Measurements from ENCODE around the gene ZNF521. TPM values are rescaled to one million over a fixed set of nuclear protein-coding genes. Genes with fewer than 3 reads are reported as not detected.
A peak's percentile ranks its signal among the peaks of the same experiment; 100 is the strongest.

ZNF521 gene
- total RNA-seq, 2 experiments from 2014 or later = not detected

- no peaks in the 10 kb centered on the region for H3K9me3 Mint-ChIP-seq
- POLR2A ChIA-PET = no interaction called here
- H3K4me3 Mint-ChIP-seq = peak overlapping the region; percentile 87
- DNase-seq = peak; percentile 25
- H3K4me1 Mint-ChIP-seq = peaks cover 10% of the 10 kb centered on the region
- H3K36me3 Mint-ChIP-seq = peaks cover 2% of the 10 kb centered on the region
- H3K27ac Mint-ChIP-seq = no peak overlapping the region
- ATAC-seq (ENCODE audit: low read depth) = no peak
- peaks cover 65% of the 10 kb centered on the region for H3K27me3 Mint-ChIP-seq
Measured at GRCh38 chr18:25349926-25350487, 2.0 kb downstream of the ZNF521 start.

GRCh38 chr18:25349131-25349925, 2.6 kb downstream of the ZNF521 start:
- DNase-seq (peak; percentile 30), ATAC-seq (ENCODE audit: low read depth) (no peak)
- H3K4me1 Mint-ChIP-seq = peaks cover 10% of the 10 kb centered on the region
- H3K4me3 Mint-ChIP-seq = peak overlapping the region; percentile 64
- H3K27ac Mint-ChIP-seq = no peak overlapping the region
- peaks cover 2% of the 10 kb centered on the region for H3K36me3 Mint-ChIP-seq
- POLR2A ChIA-PET = no interaction called here
- H3K9me3 Mint-ChIP-seq = no peaks in the 10 kb centered on the region
- peaks cover 67% of the 10 kb centered on the region for H3K27me3 Mint-ChIP-seq

GRCh38 chr18:25348386-25349130, 3.4 kb downstream of the ZNF521 start:
- Mint-ChIP-seq H3K4me1 (peaks cover 10% of the 10 kb centered on the region), H3K36me3 (peaks cover 2% of the 10 kb centered on the region), H3K9me3 (no peaks in the 10 kb centered on the region), H3K27ac (no peak overlapping the region), H3K27me3 (peaks cover 65% of the 10 kb centered on the region), H3K4me3 (no peak overlapping the region)
- POLR2A ChIA-PET = no interaction called here
- DNase-seq (no peak), ATAC-seq (ENCODE audit: low read depth) (no peak)

GRCh38 chr18:25346561-25346960, 5.4 kb downstream of the ZNF521 start:
- DNase-seq (no peak), ATAC-seq (ENCODE audit: low read depth) (no peak)
- Mint-ChIP-seq H3K4me1 (peaks cover 10% of the 10 kb centered on the region), H3K27me3 (peaks cover 58% of the 10 kb centered on the region), H3K36me3 (peaks cover 2% of the 10 kb centered on the region), H3K9me3 (no peaks in the 10 kb centered on the region), H3K27ac (no peak overlapping the region), H3K4me3 (no peak overlapping the region)
- POLR2A ChIA-PET = no interaction called here

GRCh38 chr18:25345081-25345866, 6.7 kb downstream of the ZNF521 start:
- POLR2A ChIA-PET = no interaction called here
- peaks cover 3% of the 10 kb centered on the region for H3K4me1 Mint-ChIP-seq
- H3K4me3 Mint-ChIP-seq = no peak overlapping the region
- peaks cover 51% of the 10 kb centered on the region for H3K27me3 Mint-ChIP-seq
- H3K27ac Mint-ChIP-seq = no peak overlapping the region
- no peak for ATAC-seq (ENCODE audit: low read depth)
- H3K9me3 Mint-ChIP-seq = no peaks in the 10 kb centered on the region
- no peaks in the 10 kb centered on the region for H3K36me3 Mint-ChIP-seq
- no peak for DNase-seq

- H3K36me3 Mint-ChIP-seq = no peaks in the 10 kb centered on the region
- no peak overlapping the region for H3K4me3 Mint-ChIP-seq
- DNase-seq = no peak
- no peak overlapping the region for H3K27ac Mint-ChIP-seq
- ATAC-seq (ENCODE audit: low read depth) = no peak
- H3K4me1 Mint-ChIP-seq = no peaks in the 10 kb centered on the region
- no peaks in the 10 kb centered on the region for H3K9me3 Mint-ChIP-seq
- POLR2A ChIA-PET = no interaction called here
- peaks cover 26% of the 10 kb centered on the region for H3K27me3 Mint-ChIP-seq
Measured at GRCh38 chr18:25341831-25342230, 10.1 kb downstream of the ZNF521 start.

GRCh38 chr18:25340762-25341161, 11.2 kb downstream of the ZNF521 start:
- H3K4me3 Mint-ChIP-seq = no peak overlapping the region
- H3K27me3 Mint-ChIP-seq = peaks cover 19% of the 10 kb centered on the region
- no peak for ATAC-seq (ENCODE audit: low read depth)
- no peak for DNase-seq
- no peaks in the 10 kb centered on the region for H3K9me3 Mint-ChIP-seq
- POLR2A ChIA-PET = no interaction called here
- no peaks in the 10 kb centered on the region for H3K36me3 Mint-ChIP-seq
- no peak overlapping the region for H3K27ac Mint-ChIP-seq
- no peaks in the 10 kb centered on the region for H3K4me1 Mint-ChIP-seq

- no peaks in the 10 kb centered on the region for H3K9me3 Mint-ChIP-seq
- POLR2A ChIA-PET = no interaction called here
Measured at GRCh38 chr18:25335676-25336075, 16.3 kb downstream of the ZNF521 start.

GRCh38 chr18:25335062-25335461, 16.9 kb downstream of the ZNF521 start:
- DNase-seq (no peak), ATAC-seq (ENCODE audit: low read depth) (no peak)
- H3K9me3 Mint-ChIP-seq = no peaks in the 10 kb centered on the region
- H3K4me3 Mint-ChIP-seq = no peak overlapping the region
- H3K4me1 Mint-ChIP-seq = no peaks in the 10 kb centered on the region
- H3K36me3 Mint-ChIP-seq = no peaks in the 10 kb centered on the region
- no peak overlapping the region for H3K27ac Mint-ChIP-seq
- POLR2A ChIA-PET = no interaction called here
- peaks cover 3% of the 10 kb centered on the region for H3K27me3 Mint-ChIP-seq

More at GRCh38 chr18:25335676-25336075, 16.3 kb downstream of the ZNF521 start:
- Mint-ChIP-seq H3K27ac (no peak overlapping the region), H3K27me3 (peaks cover 5% of the 10 kb centered on the region), H3K36me3 (no peaks in the 10 kb centered on the region), H3K4me3 (no peak overlapping the region), H3K4me1 (no peaks in the 10 kb centered on the region)
- no peak for DNase-seq
- no peak for ATAC-seq (ENCODE audit: low read depth)

GRCh38 chr18:25334588-25334987, 17.4 kb downstream of the ZNF521 start:
- ATAC-seq (ENCODE audit: low read depth) = no peak
- Mint-ChIP-seq H3K4me3 (no peak overlapping the region), H3K9me3 (no peaks in the 10 kb centered on the region), H3K4me1 (no peaks in the 10 kb centered on the region), H3K36me3 (no peaks in the 10 kb centered on the region), H3K27ac (no peak overlapping the region), H3K27me3 (peaks cover 3% of the 10 kb centered on the region)
- POLR2A ChIA-PET = no interaction called here
- DNase-seq = no peak

- POLR2A ChIA-PET = no interaction called here
- H3K9me3 Mint-ChIP-seq = no peaks in the 10 kb centered on the region
Measured at GRCh38 chr18:25332002-25332401, 20.0 kb downstream of the ZNF521 start.

GRCh38 chr18:25329783-25330182, 22.2 kb downstream of the ZNF521 start:
- POLR2A ChIA-PET = no interaction called here
- Mint-ChIP-seq H3K9me3 (no peaks in the 10 kb centered on the region), H3K36me3 (no peaks in the 10 kb centered on the region), H3K4me1 (no peaks in the 10 kb centered on the region), H3K27me3 (peaks cover 3% of the 10 kb centered on the region), H3K27ac (no peak overlapping the region), H3K4me3 (no peak overlapping the region)
- DNase-seq (no peak), ATAC-seq (ENCODE audit: low read depth) (no peak)

More at GRCh38 chr18:25332002-25332401, 20.0 kb downstream of the ZNF521 start:
- no peak overlapping the region for H3K27ac Mint-ChIP-seq
- no peak overlapping the region for H3K4me3 Mint-ChIP-seq
- ATAC-seq (ENCODE audit: low read depth) (no peak), DNase-seq (no peak)
- H3K4me1 Mint-ChIP-seq = no peaks in the 10 kb centered on the region
- no peaks in the 10 kb centered on the region for H3K36me3 Mint-ChIP-seq
- H3K27me3 Mint-ChIP-seq = peaks cover 3% of the 10 kb centered on the region

GRCh38 chr18:25327584-25327983, 24.4 kb downstream of the ZNF521 start:
- DNase-seq (no peak), ATAC-seq (ENCODE audit: low read depth) (no peak)
- POLR2A ChIA-PET = no interaction called here
- Mint-ChIP-seq H3K9me3 (no peaks in the 10 kb centered on the region), H3K36me3 (no peaks in the 10 kb centered on the region), H3K4me1 (no peaks in the 10 kb centered on the region), H3K4me3 (no peak overlapping the region), H3K27me3 (no peaks in the 10 kb centered on the region), H3K27ac (no peak overlapping the region)
